Endothelial cell of umbilical vein (primary cell): ENCODE results near the gene NRCAM. TPM values are rescaled to one million over a fixed set of nuclear protein-coding genes. Genes with fewer than 3 reads are reported as not detected.

Experiments
- BruUV-seq: library from RNA; stranded (reverse); fragments of 400-500 nt; replicated peaks from 2 replicates; lab custom pipeline; 2021; lab: Mats Ljungman, UMichigan
- CTCF ChIA-PET: fragments of 300-600, 350-600 bp; sonication (Branson Sonifier 250); formaldehyde crosslinking; loops from one replicate; lab custom pipeline; 2021; ENCODE audit warnings: antibody characterized with exemption, inconsistent platforms; lab: Charles Lee
- POLR2A ChIA-PET: fragments of 300-600, 350-600 bp; sonication (Branson Sonifier 250); formaldehyde crosslinking; loops from one replicate; lab custom pipeline; 2021; ENCODE audit warnings: antibody characterized with exemption, inconsistent platforms; lab: Charles Lee
- DNase-seq: peaks from one replicate; pipeline ENCODE4 v3.0.0-alpha.2; 2011; ENCODE audit warnings: low read depth, low spot score
- FAIRE-seq: peaks from 2 replicates; lab custom pipeline; 2011; peaks lifted over from hg19 to GRCh38; lab: Jason Lieb, UNC
- H2AFZ ChIP-seq: 2 replicates; pipeline ENCODE4 v1.6.0; 2012; ENCODE audit warnings: low read depth, low read length, control low read depth, inconsistent platforms
- H3K27ac ChIP-seq: 2 replicates; pipeline ENCODE4 v1.5.1; 2011; ENCODE audit warnings: low read depth, mild to moderate bottlenecking, control low read depth, low read length, moderate library complexity; ENCODE audit not compliant: insufficient read depth
- H3K27me3 ChIP-seq, 2 experiments: 2 replicates each; pipeline versions ENCODE4 v1.6.0 to v1.6.1; 2011; ENCODE audit warnings: low read length in 2 of 2, mixed read lengths in 1 of 2; ENCODE audit not compliant: control insufficient read depth in 2 of 2, insufficient read depth in 2 of 2
- H3K36me3 ChIP-seq, 2 experiments: 2 replicates in 1 of 2; 3 replicates in 1 of 2; pipeline ENCODE4 v1.5.1; 2011; ENCODE audit warnings: low read length in 2 of 2, mild to moderate bottlenecking in 1 of 2, moderate library complexity in 1 of 2; ENCODE audit not compliant: control insufficient read depth in 2 of 2, insufficient read depth in 2 of 2; ENCODE audit errors: extremely low read depth in 1 of 2
- H3K4me1 ChIP-seq: 3 replicates; pipeline ENCODE4 v1.5.1; 2011; ENCODE audit warnings: mild to moderate bottlenecking, low read length; ENCODE audit not compliant: control insufficient read depth, insufficient read depth; ENCODE audit errors: extremely low read depth
- H3K4me2 ChIP-seq: 2 replicates; pipeline ENCODE4 v1.6.1; 2011; ENCODE audit warnings: low read length, control low read depth, mixed read lengths; ENCODE audit not compliant: insufficient read depth
- H3K4me3 ChIP-seq, 3 experiments: fragments of 200-600 bp in 1 of 3; sonication (generic), shearing (Covaris generic) in 1 of 3; replicated peaks in 1 of 3; 2 replicates each; pipeline ENCODE4 v1.5.1; 2011 to 2016; ENCODE audit warnings: control low read depth in 3 of 3, low read length in 3 of 3, mild to moderate bottlenecking in 2 of 3, inconsistent platforms in 1 of 3, low read depth in 1 of 3, moderate library complexity in 1 of 3; ENCODE audit not compliant: insufficient read depth in 1 of 3
- H3K79me2 ChIP-seq: 2 replicates; pipeline ENCODE4 v1.6.0; 2012; ENCODE audit warnings: low read length, inconsistent platforms; ENCODE audit not compliant: control insufficient read depth, insufficient read depth
- H3K9ac ChIP-seq: replicated peaks from 2 replicates; pipeline ENCODE3; 2011; ENCODE audit warnings: low read length, control low read depth; ENCODE audit not compliant: insufficient read depth; ENCODE audit errors: extremely low read depth
- H3K9me1 ChIP-seq: replicated peaks from 3 replicates; pipeline ENCODE4 v1.6.0; 2011; ENCODE audit warnings: mild to moderate bottlenecking, low read length; ENCODE audit not compliant: control insufficient read depth, insufficient read depth; ENCODE audit errors: extremely low read depth
- H3K9me3 ChIP-seq: replicated peaks from 2 replicates; pipeline ENCODE4 v1.5.1; 2012; ENCODE audit warnings: low read length, inconsistent platforms; ENCODE audit not compliant: control insufficient read depth, insufficient read depth
- H4K20me1 ChIP-seq: replicated peaks from 2 replicates; pipeline ENCODE3; 2011; ENCODE audit warnings: mild to moderate bottlenecking, low read length; ENCODE audit not compliant: control insufficient read depth, insufficient read depth; ENCODE audit errors: extremely low read depth
- FOS ChIP-seq: IDR thresholded peaks from 2 replicates; pipeline ENCODE4 v1.6.1; 2011; ENCODE audit warnings: mild to moderate bottlenecking, low read length, moderate library complexity, borderline replicate concordance; ENCODE audit not compliant: insufficient read depth
- GATA2 ChIP-seq: IDR thresholded peaks from 2 replicates; pipeline ENCODE4 v1.7.0; 2011; ENCODE audit warnings: low read depth, mild to moderate bottlenecking, moderate library complexity, mixed read lengths, low read length; ENCODE audit not compliant: insufficient read length, insufficient read depth
- POLR2AphosphoS5 ChIP-seq: IDR thresholded peaks from 2 replicates; pipeline ENCODE4 v1.6.1; 2012; ENCODE audit warnings: low read depth, mild to moderate bottlenecking, control low read depth, low read length, moderate library complexity; ENCODE audit not compliant: insufficient read depth
- dilution Hi-C: fragments of 300-500 bp; cut with MboI; formaldehyde crosslinking; loops from one replicate; pipeline ENCODE4 v1.15.0; 2019; ENCODE audit warnings: low sequenced_read_pairs; ENCODE audit not compliant: extremely low pct_ligation_motif_present
- intact Hi-C: fragments of 100-400 bp; cut with micrococcal nuclease; formaldehyde crosslinking; loops from one replicate; pipeline ENCODE4 v1.10.0; 2022
- polyA plus RNA-seq, 4 experiments: library from polyadenylated mRNA; depleted of rRNA in 3 of 4; stranded (reverse) in 3 of 4; unstranded in 1 of 4; fragments of >200 nt; gene quantifications; 2 replicates each; pipeline versions ENCODE4 v1.2.1 to v1.2.3, GENCODE V29; 2011 to 2012; ENCODE audit warnings: missing spikeins in 1 of 4
- total RNA-seq: library from RNA; stranded (reverse); gene quantifications from 2 replicates; pipeline ENCODE4 v1.2.3, GENCODE V29; 2021
- TF ChIP-seq, protein P1 (sequence below), 2 donors: IDR thresholded peaks; 1 replicate in 1 of 2; 2 replicates in 1 of 2; pipeline ENCODE4 v1.5.1; 2011; ENCODE audit warnings: low read length in 2 of 2, mild to moderate bottlenecking in 2 of 2, moderate library complexity in 2 of 2, control low read depth in 1 of 2, inconsistent platforms in 1 of 2, low read depth in 1 of 2; ENCODE audit not compliant: insufficient read depth in 1 of 2; ENCODE audit errors: extremely low read depth in 1 of 2

Gene NRCAM
- total and polyA plus RNA-seq, 2 donors (not counting 3 experiments of a cell fraction or from before 2014, with no cell fraction given) = 26.0 to 47.6 TPM

DNA sequence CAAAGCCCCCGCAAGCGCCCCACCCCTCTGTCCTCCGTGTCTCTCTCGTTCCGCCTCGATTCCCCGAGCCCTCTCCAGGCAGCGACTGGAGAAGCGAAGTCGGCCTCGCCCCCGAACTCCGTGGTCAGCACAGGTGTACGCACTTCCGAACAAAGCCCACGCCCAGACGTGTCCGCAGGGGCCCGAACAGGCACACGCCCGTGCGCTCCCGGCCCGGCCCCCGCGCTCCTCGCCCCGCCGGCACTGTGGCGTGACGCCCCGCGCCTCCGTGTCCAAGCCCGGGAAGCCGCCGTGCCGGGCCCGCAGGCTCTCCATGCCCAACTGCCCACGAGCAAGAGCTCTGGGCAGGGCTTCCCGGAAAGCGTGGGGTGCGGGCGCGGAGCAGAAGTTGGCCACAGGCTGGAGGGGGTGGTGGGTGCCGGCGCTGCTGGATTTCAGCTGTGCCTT, 662 bp downstream of the NRCAM start:
- intact Hi-C loops = loop anchor here (2.0 kb wide), 1 partner anchor 145 kb away; no protein-coding TSS in a partner anchor
- peaks cover 49% of the 10 kb centered on the region for H3K79me2 ChIP-seq
- no peaks in the 10 kb centered on the region for H3K27me3 ChIP-seq
- no peak for FAIRE-seq
- H2AFZ ChIP-seq = peak overlapping the region; percentile 93
- no peaks in the 10 kb centered on the region for H3K9me1 ChIP-seq
- dilution Hi-C loops = no loop called here
- CTCF ChIA-PET = interaction anchor here (0.7 to 6.1 kb wide), 14 partner anchors 19 to 346 kb away, joined by 3 to 88 read pairs (median 4); no protein-coding TSS in a partner anchor
- TF ChIP-seq POLR2AphosphoS5 = peak; percentile 22
- no peak for TF ChIP-seq GATA2
- peak overlapping the region; percentile 49 for H3K9ac ChIP-seq
- peak overlapping the region; percentile 78 for H3K27ac ChIP-seq
- H3K36me3 ChIP-seq = no peaks in the 10 kb centered on the region
- DNase-seq = no peak
- POLR2A ChIA-PET = interaction anchor here (1.3 kb wide), 1 partner anchor 233 kb away, joined by 3 read pairs; no protein-coding TSS in a partner anchor
- H3K4me3 ChIP-seq = peak overlapping the region; percentile 65 to 95 (median 88)
- BruUV-seq = no TSS peak
- H3K4me1 ChIP-seq = peaks cover 45% of the 10 kb centered on the region
- peak overlapping the region; percentile 89 for H3K4me2 ChIP-seq
- H3K9me3 ChIP-seq = no peaks in the 10 kb centered on the region
- H4K20me1 ChIP-seq = no peaks in the 10 kb centered on the region

DNA sequence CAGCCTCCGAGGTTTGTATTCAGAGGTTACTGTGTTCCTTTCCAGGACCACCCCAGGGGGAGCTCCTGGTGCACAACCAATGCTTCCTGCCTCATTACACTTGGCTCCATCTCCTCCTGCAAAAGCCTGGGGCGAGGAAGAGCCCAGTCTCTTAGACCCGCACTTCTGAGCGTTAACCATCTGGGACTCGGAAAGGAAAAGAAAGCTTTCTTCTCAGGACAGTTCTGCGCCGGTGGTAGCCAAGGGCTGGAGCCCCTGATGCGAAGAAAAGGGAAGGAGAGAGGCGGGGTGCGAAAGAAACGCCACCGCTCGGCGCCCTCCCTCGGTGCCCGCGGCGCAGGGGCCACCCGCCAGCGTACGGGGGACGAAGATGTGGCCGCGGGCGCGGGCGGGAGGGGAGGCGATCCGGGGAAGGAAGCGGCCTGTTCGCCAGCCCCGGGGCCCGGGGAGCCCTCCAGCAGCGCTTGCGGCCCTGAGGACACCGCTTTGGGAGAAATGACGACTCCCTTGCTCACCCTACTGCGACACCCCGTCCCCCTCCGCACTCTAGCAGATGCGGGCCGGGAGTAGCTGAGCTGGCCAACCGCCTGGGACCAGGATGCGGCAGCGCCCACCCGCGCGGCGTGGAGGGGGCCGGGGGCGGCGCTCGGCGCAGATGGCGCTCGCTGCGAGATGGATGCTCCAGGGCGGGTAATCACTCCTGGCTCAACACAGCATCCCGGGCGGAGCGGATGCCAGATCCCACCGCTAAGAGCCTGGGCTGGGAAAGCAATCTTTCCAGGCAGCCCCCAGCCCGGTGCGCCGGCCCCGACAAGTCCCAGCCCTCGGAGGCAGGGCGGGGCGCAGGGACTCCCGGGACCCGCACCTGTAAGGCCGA, 1.3 kb downstream of the NRCAM start:
- Histone ChIP-seq H4K20me1 (no peaks in the 10 kb centered on the region), H3K36me3 (no peaks in the 10 kb centered on the region), H3K4me2 (peak overlapping the region; percentile 89), H2AFZ (peak overlapping the region; percentile 93), H3K4me1 (peaks cover 49% of the 10 kb centered on the region), H3K4me3 (peak overlapping the region; percentile 65 to 95 (median 88)), H3K9ac (peak overlapping the region; percentile 49), H3K79me2 (peaks cover 55% of the 10 kb centered on the region), H3K27ac (peak overlapping the region; percentile 78), H3K9me1 (no peaks in the 10 kb centered on the region), H3K9me3 (no peaks in the 10 kb centered on the region), H3K27me3 (no peaks in the 10 kb centered on the region)
- FAIRE-seq (peak; percentile 69), DNase-seq (peak; percentile 57)
- CTCF ChIA-PET = interaction anchor here (0.7 to 6.1 kb wide), 18 partner anchors 17 to 276 kb away, joined by 3 to 88 read pairs (median 4); no protein-coding TSS in a partner anchor
- TF ChIP-seq FOS = no peak
- TF ChIP-seq, protein P1, sequence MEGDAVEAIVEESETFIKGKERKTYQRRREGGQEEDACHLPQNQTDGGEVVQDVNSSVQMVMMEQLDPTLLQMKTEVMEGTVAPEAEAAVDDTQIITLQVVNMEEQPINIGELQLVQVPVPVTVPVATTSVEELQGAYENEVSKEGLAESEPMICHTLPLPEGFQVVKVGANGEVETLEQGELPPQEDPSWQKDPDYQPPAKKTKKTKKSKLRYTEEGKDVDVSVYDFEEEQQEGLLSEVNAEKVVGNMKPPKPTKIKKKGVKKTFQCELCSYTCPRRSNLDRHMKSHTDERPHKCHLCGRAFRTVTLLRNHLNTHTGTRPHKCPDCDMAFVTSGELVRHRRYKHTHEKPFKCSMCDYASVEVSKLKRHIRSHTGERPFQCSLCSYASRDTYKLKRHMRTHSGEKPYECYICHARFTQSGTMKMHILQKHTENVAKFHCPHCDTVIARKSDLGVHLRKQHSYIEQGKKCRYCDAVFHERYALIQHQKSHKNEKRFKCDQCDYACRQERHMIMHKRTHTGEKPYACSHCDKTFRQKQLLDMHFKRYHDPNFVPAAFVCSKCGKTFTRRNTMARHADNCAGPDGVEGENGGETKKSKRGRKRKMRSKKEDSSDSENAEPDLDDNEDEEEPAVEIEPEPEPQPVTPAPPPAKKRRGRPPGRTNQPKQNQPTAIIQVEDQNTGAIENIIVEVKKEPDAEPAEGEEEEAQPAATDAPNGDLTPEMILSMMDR (IDR thresholded peaks at IDR 0.05; ENCODE audit: extremely low read depth in 1 of 2, insufficient read depth in 1 of 2, low read depth in 1 of 2, low read length in 2 of 2) = peak in 1 of 2 donors; percentile 28
- intact Hi-C loops (loop anchor here (1.0 to 2.0 kb wide), 2 partner anchors 42 to 144 kb away; no protein-coding TSS in a partner anchor), dilution Hi-C loops (no loop called here)
- TSS peak; percentile 47 for BruUV-seq
- POLR2A ChIA-PET = interaction anchor here (1.0 kb wide), 1 partner anchor 143 kb away, joined by 3 read pairs; no protein-coding TSS in a partner anchor
